ENCODE data around the gene UBE2D2. TPM values are rescaled to one million over a fixed set of nuclear protein-coding genes. Genes with fewer than 3 reads are reported as not detected.

Gene UBE2D2
- total RNA-seq, 4 donors from 2014 or later: 86.9 to 104 (median 91.5) TPM

GRCh38 chr5:139566611-139567010 is 5.5 kb downstream of the UBE2D2 start:
- 85% methylated on average over 5 of the region's 5 CpGs for WGBS
- Histone ChIP-seq H3K27ac (replicated peaks in 1 of 4) (peak overlapping the region in 1 of 4 donors; percentile 15), H3K4me1 (peaks cover 66 to 97% (median 87%) of the 10 kb centered on the region in 4 donors), H3K9me3 (no peaks in the 10 kb centered on the region), H3K4me3 (no peak overlapping the region), H3K36me3 (peaks cover 0 to 18% (median 7%) of the 10 kb centered on the region in 4 donors), H3K27me3 (no peaks in the 10 kb centered on the region)
- no peak for DNase-seq (ENCODE audit: extremely low spot score)
- TF ChIP-seq CTCF (IDR thresholded peaks at IDR 0.05): no peak
- TF ChIP-seq POLR2AphosphoS5 (IDR thresholded peaks at IDR 0.05): no peak
- TF ChIP-seq POLR2A (IDR thresholded peaks at IDR 0.05; ENCODE audit: low read depth): no peak
- no peak for TF ChIP-seq EP300 (IDR thresholded peaks at IDR 0.05)
- intact Hi-C loops (cut with DNase I): no loop called here

GRCh38 chr5:139569270-139569955 is 8.3 kb downstream of the UBE2D2 start:
- TF ChIP-seq POLR2AphosphoS5 (IDR thresholded peaks at IDR 0.05) (no peak), EP300 (IDR thresholded peaks at IDR 0.05) (no peak), POLR2A (IDR thresholded peaks at IDR 0.05; ENCODE audit: low read depth) (no peak), CTCF (IDR thresholded peaks at IDR 0.05) (no peak)
- Histone ChIP-seq H3K27me3 (no peaks in the 10 kb centered on the region), H3K4me1 (peaks cover 60 to 95% (median 89%) of the 10 kb centered on the region in 4 donors), H3K9me3 (no peaks in the 10 kb centered on the region), H3K36me3 (peaks cover 0 to 18% (median 8%) of the 10 kb centered on the region in 4 donors), H3K27ac (replicated peaks in 1 of 4) (no peak overlapping the region), H3K4me3 (no peak overlapping the region)
- WGBS: 68% methylated on average over 2 of the region's 2 CpGs
- no peak for DNase-seq (ENCODE audit: extremely low spot score)
- intact Hi-C loops (cut with DNase I): no loop called here

DNA sequence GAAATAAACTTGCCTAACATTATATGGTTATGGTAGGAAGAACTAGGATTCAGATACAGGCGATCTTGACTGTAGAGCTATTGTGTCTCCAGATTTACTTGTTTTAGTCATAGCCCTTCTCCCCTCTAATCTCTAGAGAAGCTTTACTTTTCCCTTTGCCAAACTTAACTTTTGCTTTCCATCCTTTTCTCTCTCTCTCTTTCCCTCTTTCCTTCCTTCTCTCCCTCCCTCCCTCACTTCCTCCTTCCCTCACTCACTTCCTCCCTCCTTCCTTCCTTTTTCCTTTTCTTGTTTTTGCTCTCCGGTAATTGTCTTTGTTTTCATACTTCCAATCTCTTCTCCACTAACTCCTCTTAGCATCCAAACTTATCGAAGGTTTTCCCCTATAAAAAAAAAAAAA is 10.4 kb downstream of the UBE2D2 start:
- peaks cover 49 to 95% (median 88%) of the 10 kb centered on the region in 4 donors for H3K4me1 ChIP-seq

DNA sequence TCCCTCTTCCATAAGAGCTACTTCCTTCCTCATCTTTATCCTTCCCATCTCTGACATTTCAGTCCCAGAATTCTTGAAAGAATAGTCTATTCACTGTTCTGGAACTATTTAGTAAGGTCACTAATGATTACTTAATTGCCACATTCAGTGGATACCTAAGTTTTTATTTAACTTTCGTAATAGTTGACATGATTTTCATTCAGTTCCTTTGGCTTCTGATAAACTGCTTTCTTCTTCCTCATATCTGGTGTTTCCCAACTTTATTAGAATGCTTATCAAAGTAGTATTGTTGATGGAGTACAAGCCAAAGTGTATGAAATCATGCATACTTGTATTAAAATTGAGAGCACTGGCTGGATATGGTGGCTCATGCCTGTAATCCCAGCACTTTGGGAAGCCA is 10.8 kb downstream of the UBE2D2 start:
- H3K4me1 ChIP-seq: peaks cover 48 to 95% (median 88%) of the 10 kb centered on the region in 4 donors
- H3K27ac ChIP-seq (replicated peaks in 1 of 4): peak overlapping the region in 1 of 4 donors; percentile 0
- H3K36me3 ChIP-seq: peaks cover 0 to 16% (median 8%) of the 10 kb centered on the region in 4 donors
- TF ChIP-seq POLR2A (IDR thresholded peaks at IDR 0.05; ENCODE audit: low read depth) (no peak), CTCF (IDR thresholded peaks at IDR 0.05) (no peak), EP300 (IDR thresholded peaks at IDR 0.05) (no peak), POLR2AphosphoS5 (IDR thresholded peaks at IDR 0.05) (no peak)
- DNase-seq (ENCODE audit: extremely low spot score): no peak
- intact Hi-C loops (cut with DNase I): no loop called here
- no peaks in the 10 kb centered on the region for H3K9me3 ChIP-seq
- no peak overlapping the region for H3K4me3 ChIP-seq
- H3K27me3 ChIP-seq: no peaks in the 10 kb centered on the region
- WGBS: 52% methylated on average over 1 of the region's 1 CpG

More for the DNA sequence above, 10.4 kb downstream of the UBE2D2 start:
- WGBS: 66% methylated on average over 3 of the region's 3 CpGs
- Histone ChIP-seq H3K27me3 (no peaks in the 10 kb centered on the region), H3K27ac (replicated peaks in 1 of 4) (no peak overlapping the region), H3K9me3 (no peaks in the 10 kb centered on the region), H3K36me3 (peaks cover 0 to 16% (median 8%) of the 10 kb centered on the region in 4 donors), H3K4me3 (no peak overlapping the region)
- TF ChIP-seq POLR2A (IDR thresholded peaks at IDR 0.05; ENCODE audit: low read depth) (no peak), EP300 (IDR thresholded peaks at IDR 0.05) (no peak), CTCF (IDR thresholded peaks at IDR 0.05) (no peak), POLR2AphosphoS5 (IDR thresholded peaks at IDR 0.05) (no peak)
- intact Hi-C loops (cut with DNase I): no loop called here
- no peak for DNase-seq (ENCODE audit: extremely low spot score)

Measured in esophagus muscularis mucosa (tissue), 4 donors.